GM23338 (cell line): Measurements from ENCODE around the gene YTHDF2. TPM values are rescaled to one million over a fixed set of nuclear protein-coding genes. Genes with fewer than 3 reads are reported as not detected.

Source experiments
- CREB1 ChIP-seq: fragments of 250-450 bp; sonication (Bioruptor Pico); IDR thresholded peaks from 2 replicates; pipeline ENCODE4 v1.5.0; 2020; ENCODE audit warnings: low read depth, mild to moderate bottlenecking, moderate library complexity
- CTCF ChIP-seq, 2 experiments: fragments of 200-600 bp in 1 of 2; sonication (generic) in 1 of 2; conservative IDR thresholded peaks; 2 replicates each; pipeline versions ENCODE4 v1.5.1 to v1.6.1; 2016 to 2017; ENCODE audit warnings: antibody characterized with exemption in 2 of 2, low read depth in 2 of 2, mild to moderate bottlenecking in 2 of 2, moderate library complexity in 1 of 2
- EZH2 ChIP-seq: fragments of 200-600 bp; sonication (generic); IDR thresholded peaks from one replicate; pipeline ENCODE4 v1.8.0; 2017; ENCODE audit warnings: antibody characterized with exemption, mild to moderate bottlenecking, low read depth; ENCODE audit not compliant: unreplicated experiment
- EZH2phosphoT487 ChIP-seq: fragments of 200-600 bp; sonication (generic); IDR thresholded peaks from one replicate; pipeline ENCODE4 v1.8.1; 2018; ENCODE audit warnings: antibody characterized with exemption; ENCODE audit not compliant: unreplicated experiment
- JUNB ChIP-seq: IDR thresholded peaks from one replicate; pipeline ENCODE4 v1.6.1; 2016; ENCODE audit warnings: antibody characterized with exemption; ENCODE audit not compliant: unreplicated experiment
- NANOG ChIP-seq: IDR thresholded peaks from 2 replicates; pipeline ENCODE4 v1.6.1; 2016; ENCODE audit warnings: antibody characterized with exemption, borderline replicate concordance
- STAT1 ChIP-seq: IDR thresholded peaks from one replicate; pipeline ENCODE4 v1.6.1; 2016; ENCODE audit warnings: antibody characterized with exemption; ENCODE audit not compliant: unreplicated experiment
- ZNF331 ChIP-seq: fragments of 250-450 bp; sonication (Bioruptor Pico); IDR thresholded peaks from 2 replicates; pipeline ENCODE4 v1.5.0; 2020; ENCODE audit warnings: low read depth, mild to moderate bottlenecking, moderate library complexity
- ZNF462 ChIP-seq: fragments of 250-450 bp; sonication (Bioruptor Pico); IDR thresholded peaks from 2 replicates; pipeline ENCODE4 v1.5.0; 2020; ENCODE audit warnings: mild to moderate bottlenecking, moderate library complexity
- polyA plus RNA-seq: library from polyadenylated mRNA; unstranded; fragments of >200 nt; fragmentation: Nextera tagmentation; extraction: Ambion mirVana; gene quantifications from 2 replicates; pipeline ENCODE4 v1.2.1, GENCODE V29; 2016
- total RNA-seq: library from RNA; depleted of rRNA; stranded (reverse); fragments of >200 nt; shearing (Covaris generic); gene quantifications from 2 replicates; pipeline ENCODE4 v1.2.3, GENCODE V29; 2014
- TF ChIP-seq, protein P1 (sequence below): IDR thresholded peaks from one replicate; pipeline ENCODE4 v1.6.1; 2018; ENCODE audit warnings: antibody characterized with exemption; ENCODE audit not compliant: unreplicated experiment

Gene YTHDF2
- total and polyA plus RNA-seq, 2 experiments from 2014 or later = 130 to 169 TPM

GRCh38 chr1:28744184-28744583, 7.4 kb downstream of the YTHDF2 start (continued):
- TF ChIP-seq ZNF462 (CRISPR knock-in tag) = no peak
- no peak for TF ChIP-seq EZH2phosphoT487
- no peak for TF ChIP-seq JUNB
- no peak for TF ChIP-seq CTCF (conservative IDR thresholded peaks at IDR 0.05; ENCODE audit: low read depth in 2 of 2)
- no peak for TF ChIP-seq CREB1 (CRISPR knock-in tag)
- no peak for TF ChIP-seq EZH2
- no peak for TF ChIP-seq STAT1
- no peak for TF ChIP-seq NANOG
- TF ChIP-seq, protein P1, sequence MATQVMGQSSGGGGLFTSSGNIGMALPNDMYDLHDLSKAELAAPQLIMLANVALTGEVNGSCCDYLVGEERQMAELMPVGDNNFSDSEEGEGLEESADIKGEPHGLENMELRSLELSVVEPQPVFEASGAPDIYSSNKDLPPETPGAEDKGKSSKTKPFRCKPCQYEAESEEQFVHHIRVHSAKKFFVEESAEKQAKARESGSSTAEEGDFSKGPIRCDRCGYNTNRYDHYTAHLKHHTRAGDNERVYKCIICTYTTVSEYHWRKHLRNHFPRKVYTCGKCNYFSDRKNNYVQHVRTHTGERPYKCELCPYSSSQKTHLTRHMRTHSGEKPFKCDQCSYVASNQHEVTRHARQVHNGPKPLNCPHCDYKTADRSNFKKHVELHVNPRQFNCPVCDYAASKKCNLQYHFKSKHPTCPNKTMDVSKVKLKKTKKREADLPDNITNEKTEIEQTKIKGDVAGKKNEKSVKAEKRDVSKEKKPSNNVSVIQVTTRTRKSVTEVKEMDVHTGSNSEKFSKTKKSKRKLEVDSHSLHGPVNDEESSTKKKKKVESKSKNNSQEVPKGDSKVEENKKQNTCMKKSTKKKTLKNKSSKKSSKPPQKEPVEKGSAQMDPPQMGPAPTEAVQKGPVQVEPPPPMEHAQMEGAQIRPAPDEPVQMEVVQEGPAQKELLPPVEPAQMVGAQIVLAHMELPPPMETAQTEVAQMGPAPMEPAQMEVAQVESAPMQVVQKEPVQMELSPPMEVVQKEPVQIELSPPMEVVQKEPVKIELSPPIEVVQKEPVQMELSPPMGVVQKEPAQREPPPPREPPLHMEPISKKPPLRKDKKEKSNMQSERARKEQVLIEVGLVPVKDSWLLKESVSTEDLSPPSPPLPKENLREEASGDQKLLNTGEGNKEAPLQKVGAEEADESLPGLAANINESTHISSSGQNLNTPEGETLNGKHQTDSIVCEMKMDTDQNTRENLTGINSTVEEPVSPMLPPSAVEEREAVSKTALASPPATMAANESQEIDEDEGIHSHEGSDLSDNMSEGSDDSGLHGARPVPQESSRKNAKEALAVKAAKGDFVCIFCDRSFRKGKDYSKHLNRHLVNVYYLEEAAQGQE = no peak
- no peak for TF ChIP-seq ZNF331 (CRISPR knock-in tag)
